AG04450 (cell line): Measurements from ENCODE around the gene KREMEN1. TPM values are rescaled to one million over a fixed set of nuclear protein-coding genes. Genes with fewer than 3 reads are reported as not detected.

Source experiments
- CTCF ChIA-PET: fragments of 300-600, 350-600 bp; formaldehyde crosslinking; extraction: SDS; loops from one replicate; lab custom pipeline; 2022; ENCODE audit warnings: antibody characterized with exemption, inconsistent platforms; lab: Charles Lee
- POLR2A ChIA-PET: fragments of 350-600 bp; formaldehyde crosslinking; extraction: SDS; loops from one replicate; lab custom pipeline; 2021; ENCODE audit warnings: antibody characterized with exemption, inconsistent platforms; lab: Yijun Ruan, JAX
- DNase-seq: peaks from one replicate; pipeline ENCODE4 v3.0.0-alpha.2; 2011; ENCODE audit warnings: low read depth, low spot score
- H3K27ac ChIP-seq: one replicate; pipeline ENCODE4 v1.5.1; 2012; ENCODE audit warnings: low read depth, low read length, control low read depth
- H3K27me3 ChIP-seq: one replicate; pipeline ENCODE4 v1.6.0; 2012; ENCODE audit warnings: low read length; ENCODE audit not compliant: control insufficient read depth, insufficient read depth
- H3K4me3 ChIP-seq: 2 replicates; pipeline ENCODE4 v1.5.1; 2011; ENCODE audit warnings: mild to moderate bottlenecking, low read depth, low read length, control low read depth
- H3K9me3 ChIP-seq: 2 replicates; pipeline ENCODE4 v1.5.1; 2012; ENCODE audit warnings: low read length; ENCODE audit not compliant: control insufficient read depth, insufficient read depth
- CTCF ChIP-seq: IDR thresholded peaks from 2 replicates; pipeline ENCODE4 v1.5.1; 2011; ENCODE audit warnings: low read depth, low read length, control low read depth, inconsistent platforms
- polyA plus RNA-seq: library from polyadenylated mRNA; depleted of rRNA; stranded (reverse); fragments of >200 nt; gene quantifications from 2 replicates; pipeline ENCODE4 v1.2.3, GENCODE V29; 2011

Gene KREMEN1
- polyA plus RNA-seq, 1 experiment, result 5.9 TPM

DNA sequence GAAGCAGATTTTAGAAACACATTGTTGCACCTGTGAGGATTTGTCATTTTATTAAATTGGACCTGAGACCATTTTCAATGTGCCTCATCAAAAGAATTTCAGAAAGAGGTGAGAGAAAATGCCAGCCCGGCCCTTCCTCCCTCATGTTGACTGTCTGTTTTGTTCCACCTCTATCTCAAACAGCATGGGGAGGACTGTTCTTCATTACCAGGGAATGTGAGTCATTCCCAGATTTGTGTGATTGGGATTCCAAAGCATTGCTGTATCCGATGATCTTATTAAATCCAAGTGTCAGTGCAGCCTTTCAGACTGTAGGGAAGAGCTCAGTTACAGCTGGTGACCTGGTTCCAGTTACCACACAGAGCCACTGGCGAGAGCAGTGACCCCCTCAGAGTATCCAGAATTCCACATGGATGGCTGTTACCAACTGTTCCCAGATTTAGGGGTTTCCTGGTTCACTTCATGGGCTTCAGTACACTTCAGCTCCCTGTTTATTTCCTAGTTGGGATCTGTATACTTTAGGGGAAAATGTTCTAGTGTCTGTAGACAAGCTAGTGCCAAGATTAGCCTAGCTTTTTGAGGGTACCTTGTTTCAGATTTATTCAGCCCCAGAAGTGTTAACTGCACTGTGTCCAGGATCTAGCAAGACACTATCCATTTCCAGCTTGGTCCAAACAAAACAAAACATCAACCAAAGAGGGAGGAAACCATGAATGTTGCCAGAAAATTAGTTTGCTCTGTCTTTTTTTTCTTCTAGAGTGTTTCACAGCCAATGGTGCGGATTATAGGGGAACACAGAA lies 20.9 kb downstream of the KREMEN1 start:
- CTCF ChIA-PET, result interaction anchor here (0.6 to 1.3 kb wide), 4 partner anchors 17 to 61 kb away, joined by 3 to 6 read pairs (median 3); no protein-coding TSS in a partner anchor
- peak; percentile 23 for DNase-seq
- no peak for TF ChIP-seq CTCF
- no peaks in the 10 kb centered on the region for H3K9me3 ChIP-seq
- POLR2A ChIA-PET, result interaction anchor here (1.6 kb wide), 1 partner anchor 23 kb away, joined by 6 read pairs; no protein-coding TSS in a partner anchor
- peak overlapping the region; percentile 59 for H3K27ac ChIP-seq
- peaks cover 3% of the 10 kb centered on the region for H3K27me3 ChIP-seq
- H3K4me3 ChIP-seq, result no peak overlapping the region

DNA sequence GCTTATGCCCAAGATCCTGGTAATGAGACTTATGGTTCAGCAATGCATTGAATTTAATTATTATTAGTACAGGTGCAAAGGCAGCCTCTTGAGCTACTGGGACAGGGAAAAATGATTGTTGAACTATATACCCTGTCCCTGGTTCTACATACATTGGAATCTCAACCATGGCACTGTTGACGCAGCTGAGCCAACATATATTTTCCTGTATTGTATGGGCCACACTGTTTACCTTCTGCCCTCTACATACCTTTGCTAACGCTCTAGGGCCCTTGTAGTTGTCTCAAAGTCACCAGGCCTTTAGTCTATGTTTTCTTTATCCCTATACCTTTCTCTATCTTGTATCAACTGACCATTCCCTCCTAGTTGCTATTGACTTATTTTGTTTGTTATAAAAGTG lies 22.6 kb downstream of the KREMEN1 start:
- no peak overlapping the region for H3K4me3 ChIP-seq
- no peak overlapping the region for H3K27ac ChIP-seq
- no peak for DNase-seq
- ChIA-PET POLR2A (no interaction called here), CTCF (interaction anchor here (1.0 kb wide), 1 partner anchor 11 kb away, joined by 3 read pairs; no protein-coding TSS in a partner anchor)
- H3K9me3 ChIP-seq, result no peaks in the 10 kb centered on the region
- TF ChIP-seq CTCF, result no peak
- H3K27me3 ChIP-seq, result no peaks in the 10 kb centered on the region

DNA sequence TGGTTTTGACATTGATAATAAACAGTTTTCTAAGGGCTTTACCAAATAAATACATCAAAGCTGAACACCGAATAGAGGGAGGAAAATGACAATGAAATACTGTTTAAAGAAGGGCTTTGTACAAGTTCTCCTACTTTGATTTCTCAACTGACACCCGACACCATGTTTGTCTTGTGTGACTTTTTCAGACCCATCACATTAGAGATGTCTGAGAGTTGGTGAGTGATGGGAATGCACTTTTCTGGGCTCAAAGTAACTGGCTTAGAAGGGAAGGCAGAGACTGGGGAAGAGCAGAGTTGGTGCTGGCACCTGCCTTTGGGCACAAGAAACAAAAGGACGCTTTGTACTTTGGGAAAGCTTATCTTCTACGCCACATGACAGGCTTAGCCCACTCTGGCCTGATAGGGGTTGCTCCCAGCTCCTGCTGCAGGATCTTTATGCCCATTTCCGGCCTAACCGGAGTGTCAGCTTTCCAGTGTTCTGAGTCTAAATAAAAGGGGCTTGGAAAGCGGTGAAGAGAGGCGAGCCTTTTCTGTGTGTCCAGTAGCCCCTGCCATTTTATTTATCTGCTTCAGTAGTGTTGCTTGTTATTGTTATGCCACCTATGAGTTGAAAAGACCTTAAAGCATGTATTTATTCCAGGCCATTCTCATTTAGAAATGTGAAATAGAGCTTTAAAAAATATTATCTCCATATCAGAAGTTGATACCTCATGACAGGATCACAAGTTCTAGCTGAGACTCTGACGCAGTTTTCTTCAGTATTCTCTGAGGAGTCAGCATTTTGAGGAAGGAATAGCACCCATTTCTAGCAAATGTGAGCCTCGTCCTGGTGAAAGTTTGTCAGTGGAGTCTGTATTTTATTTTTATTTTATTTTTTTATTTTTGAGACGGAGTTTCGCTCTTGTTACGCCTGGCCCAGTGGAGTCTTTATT lies 24.2 kb downstream of the KREMEN1 start:
- POLR2A ChIA-PET, result interaction anchor here (0.6 kb wide), 1 partner anchor 19 kb away, joined by 3 read pairs; no protein-coding TSS in a partner anchor
- no peak for TF ChIP-seq CTCF
- CTCF ChIA-PET, result interaction anchor here (0.7 to 0.9 kb wide), 2 partner anchors 20 to 57 kb away, joined by 3 to 5 read pairs; no protein-coding TSS in a partner anchor
- DNase-seq, result no peak
- Histone ChIP-seq H3K27ac (no peak overlapping the region), H3K27me3 (no peaks in the 10 kb centered on the region), H3K4me3 (no peak overlapping the region), H3K9me3 (no peaks in the 10 kb centered on the region)

- Histone ChIP-seq H3K27me3 (no peaks in the 10 kb centered on the region), H3K9me3 (no peaks in the 10 kb centered on the region), H3K4me3 (no peak overlapping the region), H3K27ac (no peak overlapping the region)
- TF ChIP-seq CTCF, result no peak
- DNase-seq, result no peak
- ChIA-PET CTCF (no interaction called here), POLR2A (no interaction called here)
Measured at GRCh38 chr22:29098296-29098695, 25.5 kb downstream of the KREMEN1 start.
